GM21825 (cell line): ENCODE data around the gene CLASRP.
"Not testable (repeated sequence)": the region's sequence is repeated elsewhere in the genome, so short reads cannot be mapped to it uniquely, and the experiment has no call there.

Experiments used
- ATAC-seq: cut with Tn5 transposase; IDR thresholded peaks from one replicate; pipeline ENCODE4 v1.9.1; 2021; ENCODE audit warnings: mild to moderate bottlenecking, moderate library complexity; ENCODE audit not compliant: unreplicated experiment

CLASRP gene

DNA sequence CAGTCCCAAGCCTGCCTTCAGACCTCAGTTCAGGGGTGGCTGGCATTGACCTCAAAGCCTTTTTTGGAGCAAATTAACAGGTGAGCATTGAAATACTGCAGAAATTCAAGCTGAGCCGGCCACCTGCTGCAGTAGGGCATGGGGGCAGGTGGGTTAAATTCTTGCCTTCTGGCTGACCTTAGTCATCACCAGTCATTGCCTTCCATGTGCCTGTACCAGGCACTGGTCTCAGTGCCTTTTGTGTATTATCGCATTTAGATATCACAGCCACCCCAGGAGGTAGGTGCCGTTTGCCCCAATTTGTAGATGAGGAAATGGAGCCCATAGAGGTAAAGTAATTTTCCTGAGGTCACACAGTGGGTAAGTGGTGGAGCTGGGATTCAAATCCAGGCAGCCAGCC lies 61.4 kb downstream of the CLASRP start:
- no peak for ATAC-seq

DNA sequence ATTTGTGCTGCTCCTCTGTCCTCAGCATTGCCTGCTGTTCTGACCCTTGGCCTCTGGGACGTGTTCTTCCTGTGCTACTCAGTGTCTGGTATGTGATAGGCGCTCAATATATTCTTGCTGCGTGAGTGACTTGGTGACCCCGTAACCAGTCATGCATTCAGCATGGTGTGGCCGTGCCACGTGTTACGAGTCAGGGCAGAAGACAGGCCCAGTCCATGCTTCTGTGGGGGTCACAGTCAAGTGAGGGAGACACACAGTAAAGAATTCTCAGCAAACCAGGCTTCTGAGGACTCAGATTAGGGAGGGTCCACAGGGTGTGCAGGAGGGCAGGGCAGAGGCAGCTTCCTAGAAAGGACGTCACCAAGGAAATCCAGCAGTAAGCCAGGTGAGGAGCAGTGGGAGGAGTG lies 62.0 kb downstream of the CLASRP start:
- ATAC-seq, result no peak

DNA sequence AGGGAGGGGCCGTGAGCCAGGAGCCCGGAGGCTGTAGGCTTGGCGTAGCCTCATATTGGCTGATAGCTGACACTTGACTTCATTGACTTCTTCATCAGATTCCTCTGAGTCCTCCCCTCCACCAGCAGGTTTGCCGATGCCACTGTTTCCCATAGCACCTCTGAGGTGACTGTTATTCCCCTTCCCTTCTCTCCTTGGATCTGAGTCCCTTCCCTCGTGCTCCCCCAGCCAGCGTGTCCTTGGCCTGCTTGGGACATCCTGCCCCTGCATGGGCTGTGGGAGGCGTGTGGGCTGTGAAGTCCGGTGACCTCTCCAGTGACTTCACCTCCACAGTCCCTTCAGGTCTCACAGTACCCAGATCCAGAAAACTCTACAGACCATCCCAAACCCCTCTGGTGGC lies 63.0 kb downstream of the CLASRP start:
- ATAC-seq, result no peak

DNA sequence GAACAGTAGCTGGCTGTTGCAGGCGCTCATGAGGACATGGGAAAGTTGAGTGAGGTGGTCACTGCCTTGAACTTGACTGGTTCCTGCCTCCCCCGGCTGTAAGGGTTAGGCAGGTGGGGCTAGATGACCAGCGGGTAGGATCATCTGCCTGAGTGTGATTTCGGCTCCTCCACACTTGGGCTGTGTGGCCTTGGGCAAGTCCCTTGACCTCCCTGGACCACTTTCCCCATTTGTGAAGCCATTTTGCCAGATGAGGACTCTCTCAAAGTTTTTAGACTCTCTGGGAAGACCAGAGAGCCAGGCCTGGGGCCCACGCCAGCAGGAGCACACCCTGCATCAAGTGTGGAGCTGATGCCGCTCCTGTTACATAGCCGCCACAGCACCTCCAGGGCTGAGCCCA lies 63.6 kb downstream of the CLASRP start:
- no peak for ATAC-seq

DNA sequence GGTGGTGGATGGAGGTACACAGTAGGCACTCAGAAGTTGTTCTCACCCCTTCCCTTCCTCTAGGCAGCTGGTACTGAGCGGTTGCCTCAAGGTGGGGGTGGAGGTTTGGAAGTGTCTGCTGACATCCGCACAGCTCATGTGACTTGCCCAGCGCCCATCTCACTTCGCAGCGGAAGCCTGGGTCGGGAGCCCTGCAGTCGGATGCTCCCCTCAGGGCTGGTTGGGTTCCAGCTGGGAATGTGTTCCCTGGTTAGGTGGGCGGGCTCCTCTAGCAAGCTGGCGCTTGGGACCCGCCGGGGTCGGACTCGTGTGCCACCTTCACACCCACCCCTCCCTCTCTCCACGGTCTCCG lies 64.3 kb downstream of the CLASRP start:
- no peak for ATAC-seq

DNA sequence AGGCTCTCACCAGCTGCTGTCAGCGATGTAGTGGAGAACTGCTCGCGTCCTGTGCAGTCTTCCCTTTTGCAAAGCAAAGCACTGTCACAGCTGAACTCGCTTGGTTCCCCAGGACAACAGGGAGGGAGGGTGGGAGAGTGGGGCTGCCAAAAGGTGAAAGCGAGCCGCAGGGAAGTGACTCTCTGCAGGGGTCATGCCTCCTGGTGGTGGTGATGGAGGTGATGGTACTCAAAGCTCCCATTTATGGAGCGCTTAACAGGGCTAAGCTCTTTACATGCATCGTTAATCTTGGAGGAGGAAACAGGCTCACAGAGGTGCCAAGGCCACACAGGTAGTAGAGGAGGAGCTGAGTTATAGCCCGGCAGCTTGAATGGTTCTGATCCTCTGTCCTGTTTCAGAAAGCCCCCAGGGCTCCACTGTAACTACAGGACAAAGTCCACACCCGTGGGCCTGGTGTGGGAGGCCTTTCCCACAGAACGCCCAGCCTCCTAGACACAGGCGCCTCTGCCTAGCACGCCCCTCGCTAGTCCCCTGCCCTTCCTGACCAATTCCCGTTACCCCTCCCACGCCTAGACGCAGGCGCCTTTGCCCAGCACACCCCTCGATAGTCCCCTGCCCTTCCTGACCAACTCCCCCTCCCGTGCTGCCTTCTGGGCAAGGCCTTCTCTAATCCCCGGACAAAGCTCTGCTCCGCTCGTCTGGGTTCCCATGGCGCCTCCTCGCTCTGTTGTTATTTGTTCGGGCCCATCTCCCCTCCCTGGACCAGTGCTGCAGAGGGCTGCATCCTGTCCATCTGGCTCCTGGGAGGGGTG lies 64.9 kb downstream of the CLASRP start:
- ATAC-seq, result no peak

DNA sequence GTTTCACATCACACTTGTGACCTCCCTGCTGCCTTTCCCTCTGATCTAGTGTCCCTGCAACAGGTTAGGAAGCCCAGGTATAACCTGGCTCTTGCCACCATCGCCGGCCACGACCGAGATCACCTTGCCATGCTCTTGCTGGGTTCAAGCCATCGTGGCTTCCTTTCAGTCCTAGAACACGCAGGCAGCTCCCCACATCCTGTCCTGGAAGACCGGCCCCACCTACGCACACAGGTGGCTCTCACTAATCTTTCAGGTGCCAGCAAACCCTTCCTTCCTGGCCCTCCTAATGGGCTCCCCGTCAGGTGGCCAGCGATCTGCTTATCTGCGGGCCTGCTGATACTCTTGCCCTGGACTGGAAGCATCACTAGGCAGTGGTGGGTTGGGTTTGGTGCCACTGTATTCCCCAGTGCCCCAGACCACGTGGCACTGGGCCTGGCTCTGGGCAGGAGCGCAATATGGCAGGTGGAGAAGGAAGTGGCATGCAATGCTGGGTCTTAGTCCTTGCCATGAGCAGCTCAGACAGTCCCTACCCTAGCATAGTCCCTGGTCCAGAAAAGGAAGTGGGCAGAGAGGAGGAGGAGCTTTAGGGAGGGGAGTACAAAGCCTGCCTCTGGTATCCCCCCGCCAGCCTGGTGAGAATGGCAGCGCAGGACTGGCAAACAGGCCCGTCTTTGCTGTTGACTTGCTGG lies 66.0 kb downstream of the CLASRP start:
- no peak for ATAC-seq

DNA sequence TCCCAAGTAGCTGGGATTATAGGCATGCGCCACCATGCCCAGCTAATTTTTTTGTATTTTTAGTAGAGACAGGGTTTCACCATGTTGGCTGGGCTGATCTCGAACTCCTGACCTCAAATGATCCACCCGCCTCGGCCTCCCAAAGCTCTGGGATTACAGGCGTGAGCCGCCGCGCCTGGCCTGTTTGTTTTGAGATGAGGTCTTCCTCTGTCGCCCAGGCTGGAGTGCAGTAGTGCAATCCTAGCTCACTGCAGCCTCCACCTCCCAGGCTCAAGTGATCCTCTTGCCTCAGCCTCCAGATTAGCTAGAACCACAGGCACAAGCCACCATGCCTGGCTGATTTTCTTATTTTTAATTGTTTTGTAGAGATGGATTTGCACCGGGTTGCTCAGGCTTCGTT lies 67.5 kb downstream of the CLASRP start:
- ATAC-seq, result not testable (repeated sequence)

DNA sequence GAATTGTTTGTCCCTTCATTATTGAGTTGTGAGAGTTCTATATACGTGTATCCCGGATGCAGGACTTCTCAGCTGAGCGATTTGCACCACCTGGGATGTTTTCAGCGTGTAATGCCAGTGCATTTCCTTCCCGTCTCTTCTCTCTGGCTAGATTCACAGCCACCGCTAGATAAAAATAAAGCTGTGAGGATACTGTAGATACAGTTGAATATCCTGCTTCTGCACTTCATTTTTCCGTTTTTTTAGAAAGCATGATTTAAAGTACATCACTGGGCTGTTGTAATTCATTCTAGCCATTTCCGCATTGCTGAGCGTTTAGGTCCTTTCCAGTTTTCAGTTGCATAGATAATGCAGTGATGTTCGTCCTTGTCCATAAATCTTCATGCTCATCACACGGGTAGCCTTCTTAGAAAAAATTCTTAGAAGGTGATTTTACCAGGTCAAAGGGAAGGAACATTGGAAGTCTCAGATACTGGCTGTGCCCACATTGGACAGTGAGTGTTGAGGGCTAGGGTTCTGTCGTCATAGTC lies 68.8 kb downstream of the CLASRP start:
- ATAC-seq, result no peak

DNA sequence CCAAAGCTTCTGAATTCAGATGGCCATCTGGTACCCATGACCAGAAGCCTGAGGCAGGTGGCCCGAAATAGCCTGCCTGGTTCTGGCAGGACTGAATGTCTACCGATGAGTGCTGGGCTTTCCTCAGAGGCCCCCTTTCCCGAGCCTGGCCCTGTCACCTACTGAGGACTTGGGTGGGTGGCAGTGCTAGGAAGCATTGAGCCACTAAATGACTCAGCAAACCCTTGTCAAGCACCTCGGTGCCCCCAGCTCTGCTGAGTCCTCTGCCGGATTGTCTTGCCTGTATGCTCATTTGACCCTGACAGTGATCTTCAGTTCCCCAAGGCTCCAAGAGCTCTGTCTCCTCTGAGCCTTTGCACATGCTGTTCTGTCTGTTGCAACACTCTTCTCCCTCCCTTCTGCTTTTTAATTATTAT lies 72.0 kb downstream of the CLASRP start:
- no peak for ATAC-seq

DNA sequence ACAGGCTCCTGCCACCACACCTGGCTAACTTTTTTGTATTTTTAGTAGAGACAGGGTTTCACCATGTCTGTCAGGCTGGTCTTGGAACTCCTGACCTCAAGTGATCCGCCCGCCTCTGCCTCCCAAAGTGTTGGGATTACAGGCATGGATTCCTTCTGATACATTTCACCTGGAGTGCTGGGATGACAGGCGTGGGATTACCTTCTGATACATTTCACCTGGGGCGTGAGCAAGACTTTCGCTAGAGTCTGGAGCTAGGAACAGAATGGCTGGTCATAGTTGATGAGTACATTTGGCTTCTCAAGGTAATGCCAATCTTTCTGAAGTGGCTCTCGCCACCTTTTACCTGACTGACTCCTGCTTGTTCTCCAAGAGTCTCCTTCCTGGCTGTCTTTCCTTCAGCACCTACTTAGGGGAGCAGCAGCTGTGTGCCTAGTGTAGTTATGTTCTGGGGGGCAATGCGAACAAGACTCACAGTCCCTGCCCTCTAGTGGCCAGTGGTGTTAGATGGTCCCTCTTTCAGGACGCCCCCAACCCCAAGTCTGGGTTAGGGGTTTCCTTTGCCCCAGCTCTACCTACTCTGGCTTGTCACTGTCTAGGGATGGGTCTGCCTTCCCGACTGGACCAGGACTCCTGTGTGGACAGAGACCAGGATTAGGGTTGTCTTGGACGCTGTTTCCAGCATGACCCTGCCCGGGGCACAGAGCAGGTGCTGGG lies 73.4 kb downstream of the CLASRP start:
- no peak for ATAC-seq

DNA sequence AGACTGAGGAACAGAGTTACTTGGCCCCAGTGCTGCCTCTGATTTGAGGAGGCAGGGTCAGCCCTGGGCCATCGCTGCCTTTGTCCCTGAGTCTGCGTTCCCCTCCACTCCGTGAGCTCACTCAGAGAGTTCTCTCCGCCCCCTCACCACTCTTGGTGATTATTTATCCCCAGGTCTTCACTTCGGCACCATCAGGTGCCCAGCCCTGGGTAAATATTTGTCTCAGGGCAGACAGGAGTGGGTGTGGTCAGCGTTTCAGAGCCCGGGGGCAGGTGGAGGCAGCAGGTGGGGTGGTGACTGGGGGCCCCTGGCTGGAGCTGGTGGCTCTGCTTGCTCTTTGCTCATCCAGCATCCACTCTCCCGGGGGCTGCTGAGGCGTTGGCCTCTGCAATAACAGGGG lies 74.8 kb downstream of the CLASRP start:
- no peak for ATAC-seq

DNA sequence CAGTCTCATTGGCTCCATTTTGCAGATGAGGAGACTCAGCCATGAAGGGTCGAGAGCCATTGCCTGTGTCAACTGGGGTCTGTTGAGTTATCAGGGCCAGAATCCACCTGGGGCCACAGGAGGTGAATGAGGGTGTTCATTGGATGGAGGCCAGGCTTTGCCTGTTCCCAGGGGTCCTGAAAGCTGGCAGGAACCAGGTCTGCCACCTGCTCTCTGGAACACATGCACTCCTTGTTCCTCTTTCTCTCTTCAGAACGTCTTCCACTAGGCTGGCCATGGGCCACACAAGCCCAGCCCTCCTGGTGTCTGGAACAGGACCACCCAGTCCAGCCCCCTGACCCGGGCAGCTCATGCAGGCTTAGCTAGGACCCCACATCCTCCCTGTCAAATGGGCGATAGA lies 75.3 kb downstream of the CLASRP start:
- no peak for ATAC-seq

DNA sequence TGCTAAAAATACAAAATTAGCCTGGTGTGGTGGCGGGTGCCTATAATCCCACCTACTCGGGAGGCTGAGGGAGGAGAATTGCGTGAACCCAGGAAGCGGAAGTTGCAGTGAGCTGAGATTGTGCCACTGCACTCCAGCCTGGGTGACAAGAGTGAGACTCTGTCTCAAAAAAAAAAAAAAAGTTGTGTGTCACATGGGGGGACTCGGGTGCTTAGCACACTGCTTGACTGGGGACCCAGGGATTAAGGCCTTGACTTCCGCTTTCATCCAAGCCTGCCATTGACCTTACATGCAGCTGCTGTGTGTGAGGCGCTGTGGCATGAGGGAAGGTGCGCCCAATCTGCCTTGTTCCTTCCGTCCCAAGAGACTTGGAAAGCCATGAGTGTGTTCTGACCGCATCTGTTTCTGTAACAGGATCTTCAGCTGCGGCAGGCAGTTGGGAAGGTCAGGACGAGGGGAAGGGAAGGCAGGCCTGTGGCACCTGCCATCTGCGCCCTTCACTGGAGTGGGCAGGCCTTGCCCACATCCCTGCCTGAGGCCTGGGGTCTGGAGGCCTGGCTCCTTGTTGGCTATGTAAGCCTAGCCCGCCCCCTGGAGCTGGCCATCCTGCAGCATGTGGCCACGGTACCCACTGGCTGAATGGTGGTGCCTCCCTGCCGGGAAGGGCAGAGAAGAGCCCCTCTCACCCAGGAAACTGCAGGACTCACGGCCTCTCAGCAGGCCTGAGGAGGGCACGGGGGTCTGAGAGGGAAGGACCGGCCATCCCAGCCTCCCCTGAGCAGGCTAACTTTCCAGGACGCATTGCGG lies 77.2 kb downstream of the CLASRP start:
- no peak for ATAC-seq

DNA sequence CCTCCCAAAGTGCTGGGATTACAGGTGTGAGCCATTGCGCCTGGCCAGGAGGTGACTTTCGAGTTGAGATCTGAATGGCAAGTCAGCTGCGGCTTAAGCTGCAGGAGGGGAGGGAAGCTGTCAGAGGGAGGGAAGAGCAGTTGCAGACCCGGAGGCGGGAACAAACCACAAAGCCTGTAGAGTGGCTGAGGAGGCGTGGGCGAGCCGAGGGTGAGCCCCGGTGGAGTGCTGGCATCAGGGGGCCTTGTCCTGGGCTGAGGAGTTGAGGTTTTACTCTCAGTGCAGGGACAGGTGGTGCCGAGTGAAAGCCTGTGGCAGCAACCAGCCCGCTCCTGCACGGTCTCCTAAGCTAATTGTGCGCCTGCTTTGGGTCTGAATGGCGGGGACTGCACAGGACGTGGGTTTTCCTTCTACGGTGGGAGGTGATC lies 78.3 kb downstream of the CLASRP start:
- ATAC-seq, result no peak

DNA sequence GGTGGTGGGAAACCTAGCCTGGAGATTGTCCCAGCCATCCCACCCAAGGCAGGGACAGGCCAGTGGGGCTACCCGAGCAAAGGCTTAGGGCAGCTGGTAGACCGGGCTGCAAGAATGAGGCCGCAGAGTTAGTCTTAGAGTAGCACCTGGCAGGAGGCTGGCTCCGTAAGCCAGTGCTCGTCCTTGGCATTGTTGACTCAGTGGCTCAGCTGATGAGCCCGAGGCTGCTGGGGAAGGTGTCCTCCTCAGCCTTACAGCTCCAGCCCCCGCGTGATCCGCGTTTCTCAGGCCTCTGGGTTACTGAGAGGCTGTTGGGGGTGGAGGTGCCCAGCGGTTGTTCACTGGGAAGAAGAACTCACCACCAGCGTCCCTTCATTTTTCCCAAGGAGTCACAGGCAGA lies 78.8 kb downstream of the CLASRP start:
- ATAC-seq, result no peak

DNA sequence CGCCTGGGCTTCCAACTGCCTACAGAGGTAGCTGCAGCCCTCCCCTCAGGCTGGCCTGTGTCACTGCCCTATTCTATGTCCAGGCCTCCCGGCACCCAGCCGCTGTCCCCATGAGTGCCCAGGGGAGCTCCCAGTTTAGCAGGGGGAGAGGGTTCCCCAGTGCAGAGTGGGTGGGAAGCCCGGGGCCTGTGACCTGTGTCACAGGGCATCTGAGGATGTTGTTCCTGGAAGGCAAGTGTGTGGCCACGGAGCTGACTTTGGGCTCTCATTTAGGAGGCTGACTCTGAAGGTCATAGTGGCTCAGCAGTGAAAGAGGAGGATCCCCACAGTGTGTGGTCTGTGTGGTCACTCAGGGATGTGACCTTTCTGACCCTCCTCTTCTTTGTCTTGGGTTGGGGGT lies 79.3 kb downstream of the CLASRP start:
- ATAC-seq, result no peak

DNA sequence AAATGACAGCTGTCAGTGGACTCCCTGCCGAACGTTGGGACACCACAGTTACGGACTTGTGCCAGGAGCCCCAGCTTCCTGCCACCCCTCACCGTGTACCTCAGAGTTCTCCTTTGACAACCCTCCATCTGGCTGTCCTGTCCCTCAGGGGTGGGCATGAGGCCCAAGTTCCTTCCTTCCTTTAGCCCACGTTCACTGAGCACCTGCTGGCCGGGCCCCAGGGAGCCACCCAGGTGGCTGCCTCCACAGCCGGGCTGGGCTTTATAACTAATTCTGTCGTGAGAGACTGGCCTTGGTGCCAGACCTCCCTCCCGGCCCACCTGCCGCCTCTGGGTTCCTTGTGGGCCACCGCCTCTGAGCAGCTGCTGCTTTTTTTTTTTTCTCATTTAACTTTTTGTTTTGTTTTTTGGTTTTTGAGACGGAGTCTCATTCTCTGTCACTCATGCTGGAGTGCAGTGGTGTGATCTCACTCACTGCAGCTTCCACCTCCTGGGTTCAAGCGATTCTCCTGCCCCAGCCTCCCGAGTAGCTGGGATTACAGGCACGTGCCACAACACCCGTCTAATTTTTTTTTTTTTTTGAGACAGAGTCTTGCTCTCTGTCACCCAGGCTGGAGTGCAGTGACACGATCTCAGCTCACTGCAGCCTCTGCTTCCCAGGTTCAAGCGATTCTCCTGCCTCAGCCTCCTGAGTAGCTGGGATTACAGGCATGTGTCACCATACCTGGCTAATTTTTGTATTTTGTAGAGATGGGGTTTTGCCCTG lies 79.9 kb downstream of the CLASRP start:
- ATAC-seq, result not testable (repeated sequence)

DNA sequence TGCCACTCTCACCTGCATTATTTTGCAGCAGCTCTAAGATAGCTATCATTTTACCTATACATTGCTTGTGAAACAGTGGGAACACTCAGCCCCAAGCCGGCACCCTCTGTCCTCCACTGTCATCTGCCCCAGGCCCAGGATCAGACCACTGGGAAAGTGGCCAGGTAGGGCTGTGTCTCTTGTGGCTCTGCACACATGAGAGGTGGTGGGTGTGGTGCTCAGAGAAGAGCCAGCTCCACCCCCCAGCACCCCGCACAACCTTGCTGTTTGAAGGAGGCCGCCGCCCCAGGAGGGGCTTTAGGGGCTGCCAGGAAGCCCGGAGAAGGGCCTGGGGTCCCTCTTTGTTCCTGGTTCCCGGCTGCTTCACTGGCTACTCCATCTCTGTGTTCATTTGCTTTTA lies 80.7 kb downstream of the CLASRP start:
- no peak for ATAC-seq
